ENCODE data around the gene SND1. TPM values are rescaled to one million over a fixed set of nuclear protein-coding genes. Genes with fewer than 3 reads are reported as not detected.

Gene SND1
- total RNA-seq, 1 donor = 241 TPM

DNA sequence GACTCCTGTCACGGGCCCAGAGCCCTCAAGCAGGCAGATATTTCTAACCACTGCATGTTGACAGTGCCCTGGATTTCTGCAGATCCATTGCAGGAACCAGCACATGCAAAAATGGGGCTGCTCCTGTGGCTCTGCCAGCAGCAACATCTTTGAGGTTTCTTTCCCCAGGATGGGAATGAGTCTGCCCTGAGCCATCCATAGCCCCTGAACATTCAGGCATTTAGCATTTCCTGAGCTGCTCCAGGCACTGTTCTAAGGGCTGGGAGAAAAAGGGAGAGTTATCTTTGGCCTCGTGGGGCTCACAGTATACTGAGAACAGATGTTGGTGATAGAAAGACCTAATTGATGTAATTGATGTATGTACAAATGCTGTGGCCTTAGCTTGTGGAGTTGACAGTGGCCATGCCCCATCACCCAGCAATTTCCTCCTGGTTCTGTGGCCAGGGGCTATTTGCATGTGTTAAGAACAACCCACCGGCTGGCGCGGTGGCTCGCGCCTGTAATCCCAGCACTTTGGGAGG is 445.3 kb downstream of the SND1 start:
- TF ChIP-seq, protein P1, sequence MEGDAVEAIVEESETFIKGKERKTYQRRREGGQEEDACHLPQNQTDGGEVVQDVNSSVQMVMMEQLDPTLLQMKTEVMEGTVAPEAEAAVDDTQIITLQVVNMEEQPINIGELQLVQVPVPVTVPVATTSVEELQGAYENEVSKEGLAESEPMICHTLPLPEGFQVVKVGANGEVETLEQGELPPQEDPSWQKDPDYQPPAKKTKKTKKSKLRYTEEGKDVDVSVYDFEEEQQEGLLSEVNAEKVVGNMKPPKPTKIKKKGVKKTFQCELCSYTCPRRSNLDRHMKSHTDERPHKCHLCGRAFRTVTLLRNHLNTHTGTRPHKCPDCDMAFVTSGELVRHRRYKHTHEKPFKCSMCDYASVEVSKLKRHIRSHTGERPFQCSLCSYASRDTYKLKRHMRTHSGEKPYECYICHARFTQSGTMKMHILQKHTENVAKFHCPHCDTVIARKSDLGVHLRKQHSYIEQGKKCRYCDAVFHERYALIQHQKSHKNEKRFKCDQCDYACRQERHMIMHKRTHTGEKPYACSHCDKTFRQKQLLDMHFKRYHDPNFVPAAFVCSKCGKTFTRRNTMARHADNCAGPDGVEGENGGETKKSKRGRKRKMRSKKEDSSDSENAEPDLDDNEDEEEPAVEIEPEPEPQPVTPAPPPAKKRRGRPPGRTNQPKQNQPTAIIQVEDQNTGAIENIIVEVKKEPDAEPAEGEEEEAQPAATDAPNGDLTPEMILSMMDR (IDR thresholded peaks at IDR 0.05; ENCODE audit: insufficient read depth, low read depth, low read length) = no peak
- DNase-seq (ENCODE audit: low read depth) = no peak
- H3K4me3 ChIP-seq (ENCODE audit: low read depth, low read length) = no peak overlapping the region

- TF ChIP-seq, protein P1 (IDR thresholded peaks at IDR 0.05; ENCODE audit: insufficient read depth, low read depth, low read length) = no peak
- DNase-seq (ENCODE audit: low read depth) = no peak
Observed at GRCh38 chr7:128098629-128099028, 446.6 kb downstream of the SND1 start.

DNA sequence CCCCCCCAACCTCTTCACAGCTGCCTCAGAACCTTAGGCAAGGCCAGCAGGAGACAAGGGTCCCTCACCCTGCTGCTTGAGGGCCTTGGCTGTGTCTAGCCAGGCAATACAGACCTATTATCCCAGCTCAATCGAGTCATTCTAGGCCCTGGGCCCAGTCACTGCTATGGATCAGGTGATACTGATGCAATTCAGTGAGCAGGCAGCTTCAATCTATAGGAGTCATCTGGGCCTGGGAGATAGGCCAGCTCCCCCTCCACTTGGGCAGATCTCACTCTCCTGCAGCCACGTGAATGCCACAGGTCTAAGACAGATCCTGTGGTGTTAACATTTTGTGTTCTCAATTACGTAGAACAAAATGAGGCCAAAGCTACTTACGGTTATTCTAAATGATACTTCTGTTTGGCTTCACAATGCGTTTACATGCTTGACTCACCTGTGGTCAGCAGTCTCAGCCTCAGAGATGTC is 447.2 kb downstream of the SND1 start:
- TF ChIP-seq, protein P1 (IDR thresholded peaks at IDR 0.05; ENCODE audit: insufficient read depth, low read depth, low read length) = no peak
- peak; percentile 13 for DNase-seq (ENCODE audit: low read depth)
- no peak overlapping the region for H3K4me3 ChIP-seq (ENCODE audit: low read depth, low read length)

More at GRCh38 chr7:128098629-128099028, 446.6 kb downstream of the SND1 start:
- H3K4me3 ChIP-seq (ENCODE audit: low read depth, low read length) = no peak overlapping the region

- TF ChIP-seq, protein P1 (IDR thresholded peaks at IDR 0.05; ENCODE audit: insufficient read depth, low read depth, low read length) = no peak
- DNase-seq (ENCODE audit: low read depth) = no peak
- no peak overlapping the region for H3K4me3 ChIP-seq (ENCODE audit: low read depth, low read length)
Observed at GRCh38 chr7:128100225-128100948, 448.4 kb downstream of the SND1 start.

DNA sequence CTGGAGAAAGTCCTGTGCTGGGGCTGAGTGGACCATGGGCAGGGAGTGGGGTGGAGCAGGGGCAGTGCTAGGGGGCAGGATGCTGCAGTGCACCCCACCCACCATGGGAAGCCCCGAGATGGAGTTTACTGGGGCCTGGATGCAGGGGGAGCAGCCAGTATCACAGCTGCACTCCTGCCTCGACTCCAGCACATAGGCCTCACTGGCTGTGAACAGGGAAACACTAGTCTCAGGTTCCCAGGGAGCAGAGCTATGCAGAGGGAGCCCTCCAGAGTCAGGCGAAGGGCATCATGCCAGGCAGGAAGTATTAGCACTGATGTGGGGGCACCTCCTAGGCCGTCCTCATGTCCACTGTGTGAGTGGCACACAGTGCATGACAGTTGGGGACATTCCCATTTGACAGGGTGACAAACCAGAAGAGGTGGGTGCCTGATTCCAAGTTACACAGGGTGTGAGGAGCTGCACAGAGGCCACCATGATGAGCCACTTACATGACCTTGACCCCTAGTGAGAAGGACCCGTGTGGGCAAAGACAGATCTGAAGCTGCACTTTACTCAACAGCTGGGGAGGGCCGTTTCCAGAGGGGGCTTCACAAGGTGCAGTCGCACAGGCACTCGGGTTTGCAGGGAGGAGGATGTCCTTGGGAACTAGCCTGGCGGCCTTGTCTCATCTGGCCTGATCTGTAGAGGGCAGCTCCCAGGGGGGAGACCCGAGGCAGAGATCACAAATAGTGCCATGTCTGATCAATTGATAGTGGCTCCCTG is 449.1 kb downstream of the SND1 start:
- no peak overlapping the region for H3K4me3 ChIP-seq (ENCODE audit: low read depth, low read length)

GRCh38 chr7:128102490-128103291 is 450.7 kb downstream of the SND1 start:
- H3K4me3 ChIP-seq (ENCODE audit: low read depth, low read length) = no peak overlapping the region
- TF ChIP-seq, protein P1 (IDR thresholded peaks at IDR 0.05; ENCODE audit: insufficient read depth, low read depth, low read length) = no peak
- no peak for DNase-seq (ENCODE audit: low read depth)

More for the DNA sequence above, 449.1 kb downstream of the SND1 start:
- TF ChIP-seq, protein P1 (IDR thresholded peaks at IDR 0.05; ENCODE audit: insufficient read depth, low read depth, low read length) = no peak
- DNase-seq (ENCODE audit: low read depth) = no peak
